ENCODE measurements around the gene SLC7A8.

GRCh38 chr14:23147676-23148075 lies 35.8 kb downstream of the SLC7A8 start:
- TF ChIP-seq CTCF (IDR thresholded peaks at IDR 0.05): no peak
- TF ChIP-seq EP300 (IDR thresholded peaks at IDR 0.05): no peak
- TF ChIP-seq POLR2A (IDR thresholded peaks at IDR 0.05): no peak

Measured in suprapubic skin (tissue), 3 donors.